ENCODE measurements around the gene EMC10. TPM values are rescaled to one million over a fixed set of nuclear protein-coding genes. Genes with fewer than 3 reads are reported as not detected.
A peak's percentile ranks its signal among the peaks of the same experiment; 100 is the strongest.

The EMC10 gene
- total and polyA plus RNA-seq, 2 of the 4 experiments (the other 2 are of a cell fraction), result 11.3 to 90.9 TPM

DNA sequence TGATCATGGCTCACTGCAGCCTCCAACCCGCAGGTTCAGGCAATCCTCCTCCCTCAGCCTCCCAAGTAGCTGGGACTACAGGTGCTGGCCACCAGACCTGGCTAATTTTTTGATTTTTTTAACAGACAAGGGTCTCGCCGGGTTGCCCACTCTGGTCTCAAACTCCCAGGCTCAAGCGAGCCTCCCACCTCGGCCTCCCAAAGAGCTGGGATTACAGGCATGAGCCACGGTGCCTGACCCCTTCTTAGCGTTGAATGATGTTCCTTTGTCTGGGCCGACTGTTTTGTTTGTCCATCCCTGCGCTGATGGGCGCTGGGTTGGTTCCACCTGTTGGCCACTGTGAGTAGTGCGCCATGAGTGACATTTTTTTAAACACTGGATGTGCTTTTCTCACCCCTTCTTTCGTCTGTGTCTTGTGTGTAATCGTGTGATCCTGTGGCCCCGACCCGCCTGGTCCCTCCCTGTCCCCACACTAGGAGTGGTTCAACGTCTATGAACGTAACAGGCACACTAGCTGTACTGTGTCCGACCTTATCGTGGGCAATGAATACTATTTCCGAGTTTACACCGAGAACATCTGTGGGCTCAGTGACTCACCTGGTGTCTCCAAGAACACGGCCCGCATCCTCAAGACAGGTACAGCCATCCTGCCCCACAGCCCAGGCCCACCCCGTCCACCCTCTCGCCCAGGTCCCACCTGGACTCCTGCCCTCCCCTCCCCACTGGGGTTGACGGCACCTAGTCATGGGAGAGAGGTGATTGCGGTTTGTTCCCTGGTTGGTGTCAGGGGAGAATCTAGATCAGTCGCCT lies 15.0 kb upstream of the EMC10 start:
- peak; percentile 80 for TF ChIP-seq RAD21 (IDR thresholded peaks at IDR 0.05; ENCODE audit: low read length)
- TF ChIP-seq CTCF (conservative IDR thresholded peaks at IDR 0.05; ENCODE audit: low read depth, low read length), result peak; percentile 84
- TF ChIP-seq CEBPB (IDR thresholded peaks at IDR 0.05; ENCODE audit: low read depth, low read length), result no peak
- TF ChIP-seq SMC3 (IDR thresholded peaks at IDR 0.05; ENCODE audit: low read depth, low read length), result peak; percentile 75
- TF ChIP-seq BHLHE40 (IDR thresholded peaks at IDR 0.05; ENCODE audit: low read depth, low read length), result no peak
- Histone ChIP-seq H3K18ac (ENCODE audit: low read depth, low read length) (no peak overlapping the region), H3K9me3 (ENCODE audit: control insufficient read depth, insufficient read depth, low read length) (no peaks in the 10 kb centered on the region), H2BK5ac (ENCODE audit: low read depth, low read length, poor library complexity, severe bottlenecking) (no peak overlapping the region), H4K91ac (ENCODE audit: insufficient read depth, low read depth, low read length) (no peak overlapping the region), H4K8ac (ENCODE audit: low read depth in 2 of 2, low read length in 2 of 2) (no peak overlapping the region), H2BK120ac (ENCODE audit: low read depth, low read length) (no peak overlapping the region), H3K79me1 (ENCODE audit: low read depth in 1 of 2, low read length in 2 of 2) (no peaks in the 10 kb centered on the region), H3K36me3 (ENCODE audit: control insufficient read depth, insufficient read depth, low read length) (no peaks in the 10 kb centered on the region), H2BK20ac (ENCODE audit: low read depth, low read length) (no peak overlapping the region), H3K4ac (ENCODE audit: low read depth, low read length) (no peak overlapping the region), H3K56ac (ENCODE audit: extremely low read depth, insufficient read depth, low read length) (no peak overlapping the region), H3K14ac (replicated peaks; ENCODE audit: low read depth, low read length) (no peak overlapping the region), H3K4me3 (ENCODE audit: insufficient read depth, low read depth, low read length) (no peak overlapping the region), H3K27ac (ENCODE audit: insufficient read depth, low read length) (no peak overlapping the region), H4K20me1 (ENCODE audit: insufficient read depth, low read length) (no peaks in the 10 kb centered on the region), H3K9ac (ENCODE audit: low read depth, low read length) (no peak overlapping the region), H3K23ac (ENCODE audit: low read depth, low read length) (no peak overlapping the region), H2AK5ac (ENCODE audit: low read depth, low read length) (no peak overlapping the region), H3K4me2 (ENCODE audit: low read depth, low read length) (no peak overlapping the region), H3K9me1 (ENCODE audit: insufficient read depth, low read length) (no peaks in the 10 kb centered on the region), H2AK9ac (replicated peaks; ENCODE audit: low read depth, low read length, poor library complexity) (no peak overlapping the region), H4K5ac (ENCODE audit: low read depth, low read length) (no peak overlapping the region), H2BK15ac (ENCODE audit: low read depth, low read length) (no peak overlapping the region), H3K27me3 (ENCODE audit: control insufficient read depth, insufficient read depth, low read length) (peaks cover 14% of the 10 kb centered on the region; the same call in 1 of the 2 replicates), H2AFZ (replicated peaks; ENCODE audit: low read length, poor library complexity) (peak overlapping the region; percentile 77), H3K4me1 (ENCODE audit: control insufficient read depth, insufficient read depth, low read length) (no peaks in the 10 kb centered on the region)
- POLR2A ChIA-PET (ENCODE audit: unreplicated experiment), result no interaction called here
- in situ Hi-C loops (cut with MboI; ENCODE audit: low sequenced_read_pairs), result loop anchor here (5.0 kb wide), 1 partner anchor 94 kb away; the partner anchor contains the start of gene NAPSA
- ATAC-seq (ENCODE audit: low read depth), result peak; percentile 91
- CTCF ChIA-PET, result interaction anchor here (0.6 to 2.3 kb wide), 6 partner anchors 12 to 314 kb away, joined by 3 to 8 read pairs (median 5); partner anchors contain the start of gene POLD1
- WGBS, 2 experiments (ENCODE audit: extremely low coverage in 2 of 2, insufficient read length in 1 of 2), result 41% methylated on average over 6 of the region's 28 CpGs; no CpG with 5 or more reads in 1 of the 2 experiments
- peak; percentile 64 for DNase-seq
- BruUV-seq (replicated peaks), result no TSS peak
- intact Hi-C loops (cut with micrococcal nuclease), result loop anchor here (1.0 kb wide), 2 partner anchors 93 to 104 kb away; no protein-coding TSS in a partner anchor
- dilution Hi-C loops (cut with HindIII; ENCODE audit: low sequenced_read_pairs, unreplicated experiment), result no loop called here

Measured in IMR-90 (cell line).